Measurements from ENCODE around the gene EPHB2. TPM values are rescaled to one million over a fixed set of nuclear protein-coding genes. Genes with fewer than 3 reads are reported as not detected.

EPHB2 gene
- total and polyA plus RNA-seq, 2 of the 13 experiments (the other 11 are each of a cell fraction or from before 2014, with no cell fraction given): 0.03 to 0.11 TPM

GRCh38 chr1:22888320-22889075 is 177.9 kb downstream of the EPHB2 start:
- BruUV-seq (replicated peaks): no TSS peak
- Histone ChIP-seq H2AFZ (ENCODE audit: low read length) (no peak overlapping the region), H3K79me2 (ENCODE audit: insufficient read depth, low read length) (no peaks in the 10 kb centered on the region), H3K4me1 (ENCODE audit: insufficient read depth, low read length) (no peaks in the 10 kb centered on the region), H3K36me3 (replicated peaks in 1 of 2; ENCODE audit: control insufficient read depth in 1 of 2, insufficient read depth in 2 of 2, low read length in 2 of 2) (no peaks in the 10 kb centered on the region), H3K9me3 (ENCODE audit: low read length) (no peaks in the 10 kb centered on the region), H4K20me1 (ENCODE audit: insufficient read depth, low read length) (no peaks in the 10 kb centered on the region), H3K27me3 (ENCODE audit: control insufficient read depth in 1 of 2, insufficient read depth in 2 of 2, low read length in 2 of 2) (no peaks in the 10 kb centered on the region), H3K9ac (ENCODE audit: insufficient read depth, low read depth, low read length) (no peak overlapping the region), H3K4me3 (replicated peaks in 1 of 3; ENCODE audit: insufficient read depth in 1 of 3, low read depth in 2 of 3, low read length in 3 of 3) (no peak overlapping the region), H3K27ac (ENCODE audit: extremely low read length, insufficient read depth, low read length) (no peak overlapping the region), H3K4me2 (ENCODE audit: low read depth, low read length) (no peak overlapping the region)
- 38% methylated on average over 7 of the region's 8 CpGs for WGBS (ENCODE audit: low lambda C conversion rate)
- FAIRE-seq (no peak), DNase-seq (ENCODE audit: low spot score) (no peak), ATAC-seq (no peak)
- ChIA-PET CTCF (ENCODE audit: low intra/inter-chr PET ratio, low total read pairs) (interaction anchor here (1.1 to 3.1 kb wide), 2 partner anchors 184 to 215 kb away, joined by 3 to 15 read pairs; no protein-coding TSS in a partner anchor), POLR2A (no interaction called here)
- intact Hi-C loops (cut with micrococcal nuclease; ENCODE audit: unreplicated experiment) (no loop called here), in situ Hi-C loops (cut with HindIII; ENCODE audit: extremely low pct_ligation_motif_present, low pct_unique_long_range_greater_than_20kb) (loop anchor here (25.0 kb wide), 1 partner anchor 176 kb away; the partner anchor contains the start of gene EPHB2)
- TF ChIP-seq ZNF629 (CRISPR knock-in tag; conservative IDR thresholded peaks at IDR 0.05) (0 out of 2 replicates have a peak, but pooled peaks have one; percentile 53), ZNF589 (CRISPR knock-in tag; conservative IDR thresholded peaks at IDR 0.05) (no peak)

GRCh38 chr1:22889213-22889827 is 178.7 kb downstream of the EPHB2 start:
- Histone ChIP-seq H4K20me1 (ENCODE audit: insufficient read depth, low read length) (no peaks in the 10 kb centered on the region), H3K4me3 (replicated peaks in 1 of 3; ENCODE audit: insufficient read depth in 1 of 3, low read depth in 2 of 3, low read length in 3 of 3) (no peak overlapping the region), H3K4me2 (ENCODE audit: low read depth, low read length) (no peak overlapping the region), H3K36me3 (replicated peaks in 1 of 2; ENCODE audit: control insufficient read depth in 1 of 2, insufficient read depth in 2 of 2, low read length in 2 of 2) (no peaks in the 10 kb centered on the region), H3K9ac (ENCODE audit: insufficient read depth, low read depth, low read length) (no peak overlapping the region), H3K79me2 (ENCODE audit: insufficient read depth, low read length) (no peaks in the 10 kb centered on the region), H3K27me3 (ENCODE audit: control insufficient read depth in 1 of 2, insufficient read depth in 2 of 2, low read length in 2 of 2) (no peaks in the 10 kb centered on the region), H2AFZ (ENCODE audit: low read length) (no peak overlapping the region), H3K9me3 (ENCODE audit: low read length) (no peaks in the 10 kb centered on the region), H3K4me1 (ENCODE audit: insufficient read depth, low read length) (no peaks in the 10 kb centered on the region), H3K27ac (ENCODE audit: extremely low read length, insufficient read depth, low read length) (no peak overlapping the region)
- POLR2A ChIA-PET: no interaction called here
- in situ Hi-C loops (cut with HindIII; ENCODE audit: extremely low pct_ligation_motif_present, low pct_unique_long_range_greater_than_20kb): loop anchor here (25.0 kb wide), 1 partner anchor 177 kb away; the partner anchor contains the start of gene EPHB2
- CTCF ChIA-PET (ENCODE audit: low intra/inter-chr PET ratio, low total read pairs): interaction anchor here (1.1 to 3.1 kb wide), 2 partner anchors 185 to 216 kb away, joined by 3 to 15 read pairs; no protein-coding TSS in a partner anchor
- FAIRE-seq: peak; percentile 95
- peak; percentile 34 for DNase-seq (ENCODE audit: low spot score)
- no TSS peak for BruUV-seq (replicated peaks)
- ATAC-seq: peak; percentile 75
- 44% methylated on average over 3 of the region's 3 CpGs for WGBS (ENCODE audit: low lambda C conversion rate)
- intact Hi-C loops (cut with micrococcal nuclease; ENCODE audit: unreplicated experiment): no loop called here
- no peak for TF ChIP-seq ZZZ3 (CRISPR knock-in tag; IDR thresholded peaks at IDR 0.05; ENCODE audit: borderline replicate concordance)
- no peak for TF ChIP-seq ATF7 (IDR thresholded peaks at IDR 0.05)
- no peak for TF ChIP-seq ATF7 (CRISPR knock-in tag; IDR thresholded peaks at IDR 0.05)
- no peak for TF ChIP-seq ZC3H13 (CRISPR knock-in tag; IDR thresholded peaks at IDR 0.05)
- no peak for TF ChIP-seq RARG (CRISPR knock-in tag; IDR thresholded peaks at IDR 0.05; ENCODE audit: low read depth)
- no peak for TF ChIP-seq PCBP2 (optimal IDR thresholded peaks at IDR 0.05; ENCODE audit: low read depth, low read length, poor library complexity, severe bottlenecking)
- no peak for TF ChIP-seq ZBTB43 (CRISPR knock-in tag; conservative IDR thresholded peaks at IDR 0.05)
- TF ChIP-seq ZBTB46 (CRISPR knock-in tag; IDR thresholded peaks at IDR 0.05; ENCODE audit: borderline replicate concordance): no peak
- TF ChIP-seq ZNF704 (CRISPR knock-in tag; IDR thresholded peaks at IDR 0.05; ENCODE audit: borderline replicate concordance): no peak
- TF ChIP-seq ZNF12 (CRISPR knock-in tag; IDR thresholded peaks at IDR 0.05): no peak

Data from HepG2 (cell line).